Measurements from ENCODE around the gene GPR119.
"Not testable (repeated sequence)": the region's sequence is repeated elsewhere in the genome, so short reads cannot be mapped to it uniquely, and the experiment has no call there.

GPR119 gene

DNA sequence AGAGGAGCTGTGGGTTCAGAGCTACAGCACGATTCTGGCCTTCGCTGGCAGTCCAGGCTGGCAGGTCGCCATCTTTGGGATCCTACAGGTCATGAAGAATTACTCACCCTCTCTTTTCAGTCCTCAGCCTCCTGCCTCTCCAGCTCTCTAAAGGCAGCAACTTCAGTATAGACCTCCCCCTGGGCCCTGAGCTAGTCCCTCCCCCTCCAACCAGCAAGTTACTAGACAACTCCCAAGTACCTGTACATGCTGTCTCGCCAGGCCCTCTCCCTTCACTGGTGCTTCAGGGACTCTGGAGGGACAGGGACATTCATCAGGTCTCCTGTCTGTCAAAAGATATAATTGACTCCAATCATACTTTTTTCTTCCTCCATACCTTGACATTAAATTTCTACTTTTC is at the start of gene GPR119:
Gene GPR119 (minus strand): TSS at position 155 of the 400 bp plus-strand sequence. CDS start 227 bp downstream, outside the sequence.
- no peak for DNase-seq
- Mint-ChIP-seq H3K27me3 (peaks cover 7% of the 10 kb centered on the region), H3K9me3 (no peaks in the 10 kb centered on the region)

DNA sequence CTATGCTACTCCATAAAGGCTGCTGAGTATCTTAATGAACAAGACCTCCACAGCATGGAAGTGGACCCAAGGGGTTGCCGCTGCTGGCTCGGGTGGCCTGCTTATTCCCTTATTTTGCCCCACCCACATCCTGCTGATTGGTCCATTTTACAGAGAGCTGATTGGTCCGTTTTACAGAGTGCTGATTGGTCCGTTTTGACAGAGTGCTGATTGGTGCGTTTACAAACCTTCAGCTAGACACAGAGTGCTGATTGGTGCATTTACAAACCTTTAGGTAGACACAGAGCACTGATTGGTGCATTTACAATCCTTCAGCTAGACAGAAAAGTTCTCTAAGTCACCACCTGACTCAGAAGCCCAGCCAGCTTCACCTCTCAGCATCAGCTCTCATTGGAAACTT is 43.8 kb upstream of the GPR119 start:
- not testable (repeated sequence) for H3K9me3 Mint-ChIP-seq, H3K4me1 Mint-ChIP-seq, H3K27ac Mint-ChIP-seq, DNase-seq, H3K27me3 Mint-ChIP-seq, H3K4me3 Mint-ChIP-seq, ATAC-seq

More for the DNA sequence above, at the start of gene GPR119:
- Mint-ChIP-seq H3K4me3 (no peak within 1 kb of the TSS), H3K27ac (peak within 1 kb of the TSS in 1 of 2 donors; percentile 42), H3K4me1 (no peaks in the 10 kb centered on the region)
- no peak for ATAC-seq

DNA sequence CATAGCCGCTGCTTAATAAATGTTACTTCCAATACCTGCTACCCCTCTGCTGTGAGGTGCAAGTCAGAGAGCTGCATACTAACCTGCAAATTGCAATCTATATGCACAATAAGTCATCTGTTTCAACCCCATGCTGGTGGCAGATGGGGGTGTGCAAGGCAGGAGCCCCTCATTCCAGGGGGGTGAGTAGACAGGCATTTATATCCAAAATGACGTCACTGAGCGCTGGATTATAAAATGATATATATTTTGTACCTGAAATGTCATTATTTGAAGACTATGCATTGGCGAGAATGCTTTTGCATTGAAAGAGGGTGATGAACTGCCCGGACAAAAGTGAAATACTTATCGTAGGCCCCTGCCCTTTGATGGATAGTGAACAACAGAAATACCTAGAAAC is 41.1 kb upstream of the GPR119 start:
- H3K9me3 Mint-ChIP-seq = peaks cover 0 to 7% of the 10 kb centered on the region in 2 donors
- DNase-seq (no peak), ATAC-seq (no peak)
- no peaks in the 10 kb centered on the region for H3K4me1 Mint-ChIP-seq
- no peak overlapping the region for H3K4me3 Mint-ChIP-seq
- H3K27ac Mint-ChIP-seq = no peak overlapping the region
- H3K27me3 Mint-ChIP-seq = no peaks in the 10 kb centered on the region

DNA sequence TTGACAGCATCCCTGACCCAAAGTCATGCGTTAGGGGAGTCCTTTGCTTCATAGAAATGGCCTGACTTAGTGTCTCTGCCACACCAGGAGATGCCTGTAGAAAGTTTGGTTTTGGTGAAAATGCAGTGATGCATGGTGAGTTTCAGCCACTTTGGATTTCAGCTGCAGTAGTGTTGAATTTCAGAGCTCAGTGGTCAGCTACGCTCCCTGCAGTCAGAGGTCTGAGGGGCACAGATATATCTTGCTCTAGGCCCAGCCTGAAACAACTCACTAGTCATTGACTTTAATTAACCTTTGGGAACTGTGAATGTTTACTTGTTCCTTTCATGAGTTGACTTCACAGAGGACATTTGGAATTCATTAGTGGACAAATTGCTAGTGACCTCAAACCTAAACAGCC is 33.8 kb upstream of the GPR119 start:
- H3K27ac Mint-ChIP-seq = no peak overlapping the region
- ATAC-seq = no peak
- no peaks in the 10 kb centered on the region for H3K27me3 Mint-ChIP-seq
- no peaks in the 10 kb centered on the region for H3K9me3 Mint-ChIP-seq
- no peak overlapping the region for H3K4me3 Mint-ChIP-seq
- no peak for DNase-seq
- H3K4me1 Mint-ChIP-seq = no peaks in the 10 kb centered on the region

DNA sequence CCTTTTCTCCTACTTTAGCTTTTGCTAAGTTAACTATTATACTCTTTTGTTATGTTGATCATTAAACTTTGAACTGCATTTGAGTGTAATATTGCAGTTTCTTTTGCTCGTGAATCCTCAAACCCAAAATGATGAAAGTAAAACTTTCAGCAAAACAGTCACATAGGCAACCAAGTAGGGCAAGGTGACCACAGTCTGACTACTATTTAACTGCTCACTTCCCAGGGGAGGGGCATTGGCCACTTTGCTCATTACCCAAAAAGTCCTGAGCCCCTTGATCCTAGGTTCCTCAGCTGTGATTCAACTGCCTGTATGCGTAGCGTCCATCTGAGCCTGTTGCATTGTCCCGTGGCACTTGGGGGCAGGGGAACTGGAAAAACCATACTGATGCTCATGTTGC is 33.3 kb upstream of the GPR119 start:
- H3K27ac Mint-ChIP-seq = no peak overlapping the region
- no peaks in the 10 kb centered on the region for H3K27me3 Mint-ChIP-seq
- H3K4me3 Mint-ChIP-seq = no peak overlapping the region
- no peak for ATAC-seq
- no peaks in the 10 kb centered on the region for H3K9me3 Mint-ChIP-seq
- no peaks in the 10 kb centered on the region for H3K4me1 Mint-ChIP-seq
- DNase-seq = no peak

DNA sequence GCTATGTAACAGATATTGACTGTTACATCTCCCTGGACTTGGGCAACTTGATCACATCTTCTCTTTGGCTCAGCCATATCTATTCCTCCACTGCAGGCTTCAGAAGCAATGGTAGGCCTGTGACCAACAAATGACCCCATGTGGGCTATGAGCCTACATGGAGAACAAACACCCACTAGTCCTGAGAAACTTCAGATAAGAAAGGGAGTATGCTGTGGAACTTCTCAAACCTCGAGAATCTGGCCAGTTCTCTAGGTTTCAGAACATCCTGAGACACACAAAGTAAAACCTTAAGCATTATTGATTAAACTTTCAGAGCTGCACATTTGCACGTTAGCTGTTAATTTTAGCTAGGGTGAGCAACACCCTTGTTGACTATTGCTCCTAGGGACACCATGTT is 32.6 kb upstream of the GPR119 start:
- no peaks in the 10 kb centered on the region for H3K27me3 Mint-ChIP-seq
- H3K4me1 Mint-ChIP-seq = no peaks in the 10 kb centered on the region
- no peak overlapping the region for H3K27ac Mint-ChIP-seq
- no peaks in the 10 kb centered on the region for H3K9me3 Mint-ChIP-seq
- ATAC-seq (no peak), DNase-seq (no peak)
- no peak overlapping the region for H3K4me3 Mint-ChIP-seq

DNA sequence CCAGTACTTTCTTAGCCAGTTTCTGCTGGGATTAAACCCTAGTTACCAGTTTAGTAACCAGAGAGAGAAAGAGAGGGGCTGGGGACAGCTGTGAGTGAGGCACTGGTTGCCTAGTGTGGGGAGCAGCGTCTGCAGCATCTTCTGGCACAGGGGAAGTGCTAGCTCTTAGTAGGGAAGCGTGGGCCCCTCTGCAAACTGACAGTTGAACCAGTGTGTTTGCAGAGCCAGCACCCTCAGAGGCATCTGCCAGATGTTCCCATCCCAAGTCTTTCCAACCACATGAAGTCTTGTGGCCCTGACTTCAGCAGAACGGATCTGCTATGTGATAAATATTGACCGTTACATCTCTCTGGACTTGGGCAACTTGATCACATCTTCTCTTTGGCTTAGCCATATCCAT is 31.3 kb upstream of the GPR119 start:
- Mint-ChIP-seq H3K4me3 (no peak overlapping the region), H3K9me3 (no peaks in the 10 kb centered on the region), H3K4me1 (no peaks in the 10 kb centered on the region), H3K27ac (peak overlapping the region in 1 of 2 donors; percentile 42), H3K27me3 (no peaks in the 10 kb centered on the region)
- ATAC-seq (no peak), DNase-seq (no peak)

DNA sequence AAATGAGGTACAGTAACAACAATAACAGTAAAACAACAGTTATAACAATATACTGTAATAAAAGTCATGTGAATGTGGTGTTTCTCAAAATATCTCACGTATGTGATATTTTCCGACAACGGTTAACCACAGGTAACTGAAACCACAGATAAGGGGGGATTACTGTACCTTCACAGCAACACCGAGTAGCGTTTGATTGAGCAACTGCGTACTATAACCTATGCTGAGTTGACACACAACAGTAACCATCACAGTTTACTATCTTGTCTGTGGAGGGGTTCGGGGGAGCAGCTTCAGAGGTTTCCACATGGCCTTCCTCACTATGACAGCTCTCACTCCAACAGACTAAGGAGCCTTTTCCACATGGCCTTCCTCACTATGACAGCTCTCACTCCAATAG is 29.7 kb upstream of the GPR119 start:
- ATAC-seq = peak; percentile 66
- Mint-ChIP-seq H3K9me3 (no peaks in the 10 kb centered on the region), H3K27ac (no peak overlapping the region)

DNA sequence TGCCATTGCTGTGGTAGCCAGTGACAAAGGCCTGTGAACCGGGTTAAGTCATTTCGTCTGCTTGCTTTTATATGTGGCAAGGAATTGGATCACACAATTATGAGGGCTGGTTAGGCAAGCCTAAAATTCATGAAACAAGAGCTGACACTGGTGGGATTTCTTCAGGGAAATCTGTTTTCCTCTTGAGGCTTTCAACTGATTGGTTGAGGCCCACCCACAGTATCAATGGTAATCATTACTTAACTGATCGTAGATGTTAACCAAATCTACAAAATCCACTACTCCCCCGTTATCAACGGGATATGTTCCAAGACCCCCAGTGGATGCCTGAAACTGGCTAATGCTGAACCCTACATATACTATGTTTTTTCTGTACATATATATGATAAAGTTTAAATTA is 29.3 kb upstream of the GPR119 start:
- H3K27ac Mint-ChIP-seq = no peak overlapping the region
- no peak for DNase-seq
- ATAC-seq = no peak
- no peaks in the 10 kb centered on the region for H3K27me3 Mint-ChIP-seq
- no peaks in the 10 kb centered on the region for H3K9me3 Mint-ChIP-seq
- H3K4me3 Mint-ChIP-seq = no peak overlapping the region
- no peaks in the 10 kb centered on the region for H3K4me1 Mint-ChIP-seq

More for the DNA sequence above, 29.7 kb upstream of the GPR119 start:
- no peak for DNase-seq
- Mint-ChIP-seq H3K4me3 (no peak overlapping the region), H3K4me1 (no peaks in the 10 kb centered on the region), H3K27me3 (no peaks in the 10 kb centered on the region)

DNA sequence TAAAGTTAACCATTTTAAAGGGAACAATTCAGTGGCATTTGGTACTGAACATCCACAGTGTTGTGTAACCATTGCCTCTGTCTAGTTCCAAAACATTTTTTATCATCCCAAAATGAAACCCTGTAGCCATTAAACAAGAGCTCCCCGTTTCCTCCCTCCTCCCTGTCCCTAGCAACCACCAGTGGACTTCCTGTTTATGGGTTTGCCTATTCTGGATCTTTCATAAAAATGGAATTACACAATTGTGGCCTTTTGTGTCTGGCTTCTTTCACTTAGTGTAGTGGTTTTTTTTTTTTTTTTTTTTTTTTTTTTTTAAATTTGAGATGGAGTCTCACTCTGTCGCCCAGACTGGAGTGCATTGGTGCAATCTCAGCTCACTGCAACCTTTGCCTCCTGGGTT is 27.9 kb upstream of the GPR119 start:
- peak overlapping the region in 1 of 2 donors; percentile 33 for H3K27ac Mint-ChIP-seq
- no peak overlapping the region for H3K4me3 Mint-ChIP-seq
- no peaks in the 10 kb centered on the region for H3K27me3 Mint-ChIP-seq
- no peaks in the 10 kb centered on the region for H3K4me1 Mint-ChIP-seq
- no peak for ATAC-seq
- no peak for DNase-seq
- no peaks in the 10 kb centered on the region for H3K9me3 Mint-ChIP-seq

DNA sequence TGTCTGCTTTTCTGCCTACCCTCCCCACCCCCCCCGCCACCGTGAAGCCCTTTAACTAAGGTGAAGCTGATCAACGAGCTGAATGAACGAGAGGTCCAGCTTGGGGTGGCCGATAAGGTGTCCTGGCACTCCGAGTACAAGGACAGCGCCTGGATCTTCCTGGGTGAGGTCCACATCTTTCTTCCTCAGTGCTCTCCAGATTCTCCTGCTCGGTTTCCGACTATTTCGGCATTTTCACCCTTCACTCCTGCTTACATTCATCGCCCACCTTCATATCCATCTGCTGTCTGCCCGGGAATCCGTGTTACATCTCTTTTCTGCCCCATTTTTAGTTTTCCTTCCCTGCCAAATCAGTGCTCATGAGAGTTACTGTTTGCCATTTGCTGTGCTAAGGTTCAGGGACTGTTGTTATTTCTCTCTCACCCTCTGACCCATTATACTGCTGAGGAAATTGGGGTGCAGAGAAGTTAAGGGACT is 16.8 kb upstream of the GPR119 start:
- peaks cover 17% of the 10 kb centered on the region for H3K4me1 Mint-ChIP-seq
- H3K4me3 Mint-ChIP-seq = peak overlapping the region; percentile 79 to 88
- H3K27me3 Mint-ChIP-seq = no peaks in the 10 kb centered on the region
- H3K9me3 Mint-ChIP-seq = no peaks in the 10 kb centered on the region
- H3K27ac Mint-ChIP-seq = peak overlapping the region in 1 of 2 donors; percentile 79
- DNase-seq (no peak), ATAC-seq (no peak)

DNA sequence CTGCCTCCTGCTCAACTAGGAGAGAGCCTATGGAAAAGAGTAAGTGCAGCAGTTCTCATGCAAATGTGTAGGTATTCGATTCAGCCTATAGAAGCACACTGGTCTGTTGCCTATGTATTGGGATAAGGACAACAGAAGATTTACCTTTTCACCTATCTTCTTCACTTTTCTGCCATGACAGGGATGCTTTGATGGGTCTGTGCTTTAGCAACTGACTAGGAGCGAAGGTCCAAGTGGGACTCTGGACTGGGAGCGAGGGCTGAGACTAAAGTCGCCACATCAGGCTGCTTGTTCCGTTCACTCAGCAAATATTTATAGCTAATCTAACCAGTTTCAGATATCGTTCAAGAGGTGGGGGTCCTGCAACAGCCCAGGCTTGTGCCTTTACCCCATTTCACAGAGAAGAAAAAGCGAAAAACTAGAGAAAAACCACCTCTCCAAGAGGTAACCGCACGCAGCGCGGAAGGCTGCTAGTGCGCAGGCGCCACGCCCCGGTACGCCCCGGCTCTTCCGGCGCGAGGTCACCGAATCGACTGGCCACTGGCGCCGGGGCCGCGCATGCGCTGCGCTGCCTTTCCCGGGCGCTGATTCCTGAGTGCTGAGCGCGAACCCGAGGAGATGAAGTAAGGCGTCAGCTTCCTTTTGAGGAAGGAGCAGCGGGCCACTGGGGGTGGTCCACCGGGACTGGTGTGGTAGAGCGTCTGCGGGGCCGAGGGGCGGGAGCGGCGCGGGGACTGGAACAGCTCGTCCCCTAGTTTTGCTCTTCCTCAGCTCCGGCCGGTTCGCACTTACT is 16.1 kb upstream of the GPR119 start, which contains the start of gene RBMX2:
Gene RBMX2 (plus strand): TSS at position 573 of the 793 bp plus-strand sequence. CDS start 46 bp downstream, at position 619.
- DNase-seq = peak; percentile 47 to 68
- no peaks in the 10 kb centered on the region for H3K9me3 Mint-ChIP-seq
- ATAC-seq = peak; percentile 90
- peak within 1 kb of the TSS; percentile 79 to 88 for H3K4me3 Mint-ChIP-seq
- H3K4me1 Mint-ChIP-seq = peaks cover 17% of the 10 kb centered on the region
- no peaks in the 10 kb centered on the region for H3K27me3 Mint-ChIP-seq
- peak within 1 kb of the TSS; percentile 93 to 97 for H3K27ac Mint-ChIP-seq

DNA sequence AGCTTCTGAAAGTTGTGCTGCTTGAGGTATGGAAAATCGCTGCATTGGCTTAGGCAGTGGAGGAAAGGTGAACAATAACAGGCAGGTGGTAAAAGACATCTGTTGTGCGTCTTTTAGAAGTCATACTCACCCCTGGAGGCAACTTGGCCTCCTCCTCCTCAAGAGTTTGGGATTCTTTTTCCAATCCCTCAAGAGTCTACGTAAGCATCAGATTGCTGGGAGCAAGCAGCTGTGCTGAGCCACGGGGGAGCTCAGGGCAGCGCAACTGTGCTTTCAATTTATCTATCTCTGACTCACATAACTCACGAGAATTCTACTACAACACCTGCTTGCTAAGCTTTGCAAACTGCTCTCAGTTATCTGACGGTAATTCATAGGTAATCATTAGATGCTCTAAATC is 9.9 kb upstream of the GPR119 start:
- Mint-ChIP-seq H3K4me1 (no peaks in the 10 kb centered on the region), H3K27ac (no peak overlapping the region), H3K4me3 (no peak overlapping the region), H3K9me3 (no peaks in the 10 kb centered on the region), H3K27me3 (peaks cover 7% of the 10 kb centered on the region)
- ATAC-seq (no peak), DNase-seq (no peak)

DNA sequence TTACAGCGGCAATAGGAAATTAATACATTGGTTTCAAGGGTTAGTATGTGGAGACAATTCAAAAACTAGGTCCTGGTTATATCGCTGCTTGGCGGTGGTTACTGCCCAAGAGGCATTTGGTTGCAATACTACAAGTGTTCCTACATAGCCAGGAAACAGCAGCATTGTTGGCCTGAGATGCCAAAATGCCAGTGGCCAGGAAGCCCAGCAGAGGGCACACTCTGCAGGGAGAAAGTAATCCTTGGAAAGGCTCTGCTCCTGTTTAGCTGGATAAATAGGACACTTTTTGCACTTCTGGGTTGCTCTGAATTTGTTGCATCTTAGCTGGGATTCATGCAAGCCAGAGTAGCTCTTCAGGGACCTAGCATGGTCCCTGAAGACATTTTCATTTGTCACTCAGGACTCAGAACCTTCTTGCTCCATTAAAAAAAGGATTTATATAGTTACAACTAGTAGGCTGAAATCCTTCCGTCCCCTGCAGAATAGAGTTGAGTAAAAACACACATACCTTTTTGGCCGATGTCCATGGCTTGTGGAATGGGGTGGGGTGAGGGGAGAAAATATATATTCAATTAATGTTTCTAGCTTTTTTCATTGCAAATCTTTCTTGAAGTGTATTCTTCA is 8.1 kb upstream of the GPR119 start:
- H3K4me3 Mint-ChIP-seq = no peak overlapping the region
- H3K27me3 Mint-ChIP-seq = peaks cover 7% of the 10 kb centered on the region
- DNase-seq (no peak), ATAC-seq (no peak)
- H3K9me3 Mint-ChIP-seq = no peaks in the 10 kb centered on the region
- H3K27ac Mint-ChIP-seq = no peak overlapping the region
- no peaks in the 10 kb centered on the region for H3K4me1 Mint-ChIP-seq

DNA sequence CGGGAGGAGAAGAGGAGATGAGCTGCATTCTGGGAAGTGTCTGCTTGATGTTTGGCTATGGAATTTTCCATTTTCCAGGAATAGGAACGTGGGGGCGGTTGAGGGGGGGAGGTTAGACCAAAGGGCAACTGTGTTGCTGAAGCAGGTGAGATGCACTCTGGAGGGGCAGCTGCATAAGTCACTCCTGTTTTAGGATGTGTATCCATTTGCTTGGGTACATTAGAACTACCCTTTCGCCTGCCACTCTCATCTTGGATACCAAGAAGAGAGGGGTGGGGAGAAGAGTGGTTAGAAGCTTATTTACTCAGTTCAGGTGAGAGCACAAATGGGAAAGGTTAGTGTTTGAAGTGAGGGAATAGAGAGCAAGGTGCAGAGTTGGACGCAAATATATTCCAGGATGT is 934 bp upstream of the GPR119 start:
- no peak overlapping the region for H3K27ac Mint-ChIP-seq
- DNase-seq (no peak), ATAC-seq (no peak)
- H3K4me1 Mint-ChIP-seq = no peaks in the 10 kb centered on the region
- no peak overlapping the region for H3K4me3 Mint-ChIP-seq
- no peaks in the 10 kb centered on the region for H3K9me3 Mint-ChIP-seq
- peaks cover 7% of the 10 kb centered on the region for H3K27me3 Mint-ChIP-seq

DNA sequence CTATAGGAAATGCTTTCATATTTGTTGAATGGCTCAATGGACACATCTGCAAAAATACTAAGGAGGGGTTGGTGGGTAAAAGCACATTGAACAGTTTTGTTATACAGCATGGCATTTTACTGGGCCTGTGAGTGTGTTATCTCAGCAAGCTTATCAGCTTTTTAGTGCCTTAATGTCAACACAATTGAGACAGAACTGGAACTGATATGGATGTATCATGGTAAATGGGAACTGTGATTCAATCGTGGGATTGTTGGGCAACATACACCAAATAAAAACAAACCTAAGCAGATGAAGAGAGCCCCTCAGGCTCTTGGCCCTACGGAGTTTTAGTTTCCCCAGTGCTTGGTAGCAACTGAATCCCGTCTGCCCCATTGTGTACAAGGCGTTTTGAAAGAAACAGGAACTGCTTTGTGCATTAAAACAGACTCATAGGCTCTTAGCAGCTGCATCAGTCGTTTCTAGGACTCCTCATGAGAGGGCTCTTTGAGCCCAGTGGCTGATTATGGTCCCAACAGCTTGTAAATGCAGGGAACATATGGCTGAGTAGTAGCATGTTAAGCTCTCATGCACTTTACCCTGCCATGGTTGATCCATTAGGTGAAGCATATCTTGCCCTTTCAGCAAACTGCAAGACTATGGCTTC is 7.3 kb downstream of the GPR119 start:
- Mint-ChIP-seq H3K4me3 (no peak overlapping the region), H3K27ac (no peak overlapping the region), H3K4me1 (no peaks in the 10 kb centered on the region), H3K27me3 (no peaks in the 10 kb centered on the region), H3K9me3 (no peaks in the 10 kb centered on the region)
- DNase-seq = no peak
- ATAC-seq = no peak
